GM23338 (cell line): ENCODE measurements around the gene CEBPB. TPM values are rescaled to one million over a fixed set of nuclear protein-coding genes. Genes with fewer than 3 reads are reported as not detected.

Source experiments
- ATAC-seq: fragments of 200-7000 bp; cut with Tn5 transposase; 3 replicates; pipeline ENCODE4 v1.9.1; 2020
- DNase-seq: peaks from one replicate; pipeline ENCODE4 v3.0.0-alpha.2; 2015; ENCODE audit warnings: low spot score
- H2AFZ ChIP-seq: fragments of 200-600 bp; sonication (generic); 2 replicates; pipeline ENCODE4 v1.8.0; 2016; ENCODE audit warnings: antibody characterized with exemption, mild to moderate bottlenecking, moderate library complexity
- H3F3A ChIP-seq: fragments of 200-600 bp; sonication (generic); replicated peaks from 2 replicates; pipeline ENCODE4 v1.8.0; 2017; ENCODE audit warnings: antibody characterized with exemption, mixed run types, low read depth
- H3K27ac ChIP-seq: fragments of 200-600 bp; sonication (generic); 2 replicates; pipeline ENCODE4 v1.6.1; 2016; ENCODE audit warnings: low read depth
- H3K27me3 ChIP-seq: fragments of 200-600 bp; sonication (generic); 2 replicates; pipeline ENCODE4 v1.8.0; 2016; ENCODE audit warnings: mild to moderate bottlenecking, mixed run types, moderate library complexity; ENCODE audit not compliant: insufficient read depth
- H3K36me3 ChIP-seq: fragments of 200-600 bp; sonication (generic); 2 replicates; pipeline ENCODE4 v1.8.0; 2016; ENCODE audit warnings: mild to moderate bottlenecking; ENCODE audit not compliant: insufficient read depth
- H3K4me1 ChIP-seq: fragments of 200-600 bp; sonication (generic); 2 replicates; pipeline ENCODE4 v1.8.0; 2016; ENCODE audit warnings: mild to moderate bottlenecking, moderate library complexity; ENCODE audit not compliant: insufficient read depth
- H3K4me2 ChIP-seq: fragments of 200-600 bp; sonication (generic); 2 replicates; pipeline ENCODE4 v1.7.1; 2017; ENCODE audit warnings: mixed run types
- H3K4me3 ChIP-seq: fragments of 200-600 bp; sonication (generic); 2 replicates; pipeline ENCODE4 v1.6.1; 2016; ENCODE audit warnings: mixed run types
- H3K79me2 ChIP-seq: fragments of 200-600 bp; sonication (generic); replicated peaks from 2 replicates; pipeline ENCODE4 v1.8.0; 2017; ENCODE audit warnings: mild to moderate bottlenecking; ENCODE audit not compliant: insufficient read depth
- H3K9me2 ChIP-seq: fragments of 200-600 bp; sonication (generic); 2 replicates; pipeline ENCODE4 v1.8.0; 2017; ENCODE audit not compliant: insufficient read depth
- H4K20me1 ChIP-seq: fragments of 200-600 bp; sonication (generic); replicated peaks from 2 replicates; pipeline ENCODE4 v1.8.0; 2017; ENCODE audit warnings: mild to moderate bottlenecking; ENCODE audit not compliant: insufficient read depth
- H3K27ac Mint-ChIP-seq: 2 replicates; pipeline ENCODE4 v1.8.0; 2020; ENCODE audit warnings: inconsistent platforms, mild to moderate bottlenecking, moderate library complexity, mixed read lengths
- H3K27me3 Mint-ChIP-seq: 3 replicates; pipeline ENCODE4 v1.8.0; 2022; ENCODE audit warnings: low read depth, mild to moderate bottlenecking, moderate library complexity, mixed read lengths, inconsistent platforms; ENCODE audit not compliant: insufficient read depth, poor library complexity
- H3K36me3 Mint-ChIP-seq: 3 replicates; pipeline ENCODE4 v1.8.0; 2021; ENCODE audit warnings: low read depth, mild to moderate bottlenecking, inconsistent platforms, moderate library complexity, mixed read lengths
- H3K4me1 Mint-ChIP-seq: 3 replicates; pipeline ENCODE4 v1.8.0; 2020; ENCODE audit warnings: mild to moderate bottlenecking, inconsistent platforms, mixed read lengths
- H3K4me3 Mint-ChIP-seq: 3 replicates; pipeline ENCODE4 v1.8.0; 2021; ENCODE audit warnings: moderate library complexity, mild to moderate bottlenecking, inconsistent platforms, mixed read lengths
- H3K9me3 Mint-ChIP-seq: 3 replicates; pipeline ENCODE4 v1.8.0; 2020; ENCODE audit warnings: moderate library complexity, mild to moderate bottlenecking, inconsistent platforms, mixed read lengths
- CREB1 ChIP-seq: fragments of 250-450 bp; sonication (Bioruptor Pico); IDR thresholded peaks from 2 replicates; pipeline ENCODE4 v1.5.0; 2020; ENCODE audit warnings: low read depth, mild to moderate bottlenecking, moderate library complexity
- EZH2 ChIP-seq: fragments of 200-600 bp; sonication (generic); IDR thresholded peaks from one replicate; pipeline ENCODE4 v1.8.0; 2017; ENCODE audit warnings: antibody characterized with exemption, mild to moderate bottlenecking, low read depth; ENCODE audit not compliant: unreplicated experiment
- NANOG ChIP-seq: IDR thresholded peaks from 2 replicates; pipeline ENCODE4 v1.6.1; 2016; ENCODE audit warnings: antibody characterized with exemption, borderline replicate concordance
- STAT1 ChIP-seq: IDR thresholded peaks from one replicate; pipeline ENCODE4 v1.6.1; 2016; ENCODE audit warnings: antibody characterized with exemption; ENCODE audit not compliant: unreplicated experiment
- ZNF114 ChIP-seq: fragments of 250-450 bp; sonication (Bioruptor Pico); IDR thresholded peaks from 2 replicates; pipeline ENCODE4 v1.5.0; 2020; ENCODE audit warnings: mild to moderate bottlenecking, moderate library complexity
- polyA plus RNA-seq: library from polyadenylated mRNA; unstranded; fragments of >200 nt; fragmentation: Nextera tagmentation; extraction: Ambion mirVana; gene quantifications from 2 replicates; pipeline ENCODE4 v1.2.1, GENCODE V29; 2016
- total RNA-seq: library from RNA; depleted of rRNA; stranded (reverse); fragments of >200 nt; shearing (Covaris generic); gene quantifications from 2 replicates; pipeline ENCODE4 v1.2.3, GENCODE V29; 2014
- TF ChIP-seq, protein P1 (sequence below): IDR thresholded peaks from 2 replicates; pipeline ENCODE4 v1.6.1; 2016; ENCODE audit warnings: antibody characterized with exemption
- TF ChIP-seq, protein P2 (sequence below): IDR thresholded peaks from one replicate; pipeline ENCODE4 v1.6.1; 2018; ENCODE audit warnings: antibody characterized with exemption; ENCODE audit not compliant: unreplicated experiment
- TF ChIP-seq, protein P3 (sequence below), 2 experiments: fragments of 200-600 bp in 1 of 2; sonication (generic) in 1 of 2; conservative IDR thresholded peaks; 2 replicates each; pipeline versions ENCODE4 v1.5.1 to v1.6.1; 2016 to 2017; ENCODE audit warnings: antibody characterized with exemption in 2 of 2, low read depth in 2 of 2, mild to moderate bottlenecking in 2 of 2, moderate library complexity in 1 of 2

Gene CEBPB
- total and polyA plus RNA-seq, 2 experiments from 2014 or later = 20.6 to 25.4 TPM

- DNase-seq (no peak), ATAC-seq (peak; percentile 55)
- H2AFZ ChIP-seq = no peak overlapping the region
- Mint-ChIP-seq H3K27ac (no peak overlapping the region), H3K4me1 (peaks cover 13% of the 10 kb centered on the region), H3K36me3 (no peaks in the 10 kb centered on the region), H3K9me3 (no peaks in the 10 kb centered on the region), H3K27me3 (peaks cover 10% of the 10 kb centered on the region), H3K4me3 (no peak overlapping the region)
- H4K20me1 ChIP-seq = no peaks in the 10 kb centered on the region
- H3K27me3 ChIP-seq = no peaks in the 10 kb centered on the region
- no peak overlapping the region for H3K4me3 ChIP-seq
- no peaks in the 10 kb centered on the region for H3K36me3 ChIP-seq
- no peak overlapping the region for H3K4me2 ChIP-seq
- H3K9me2 ChIP-seq = no peaks in the 10 kb centered on the region
- no peaks in the 10 kb centered on the region for H3K79me2 ChIP-seq
- TF ChIP-seq, protein P1, sequence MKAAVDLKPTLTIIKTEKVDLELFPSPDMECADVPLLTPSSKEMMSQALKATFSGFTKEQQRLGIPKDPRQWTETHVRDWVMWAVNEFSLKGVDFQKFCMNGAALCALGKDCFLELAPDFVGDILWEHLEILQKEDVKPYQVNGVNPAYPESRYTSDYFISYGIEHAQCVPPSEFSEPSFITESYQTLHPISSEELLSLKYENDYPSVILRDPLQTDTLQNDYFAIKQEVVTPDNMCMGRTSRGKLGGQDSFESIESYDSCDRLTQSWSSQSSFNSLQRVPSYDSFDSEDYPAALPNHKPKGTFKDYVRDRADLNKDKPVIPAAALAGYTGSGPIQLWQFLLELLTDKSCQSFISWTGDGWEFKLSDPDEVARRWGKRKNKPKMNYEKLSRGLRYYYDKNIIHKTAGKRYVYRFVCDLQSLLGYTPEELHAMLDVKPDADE = no peak
- TF ChIP-seq ZNF114 (no peak), CREB1 (CRISPR knock-in tag) (no peak), NANOG (no peak)
- TF ChIP-seq, protein P2, sequence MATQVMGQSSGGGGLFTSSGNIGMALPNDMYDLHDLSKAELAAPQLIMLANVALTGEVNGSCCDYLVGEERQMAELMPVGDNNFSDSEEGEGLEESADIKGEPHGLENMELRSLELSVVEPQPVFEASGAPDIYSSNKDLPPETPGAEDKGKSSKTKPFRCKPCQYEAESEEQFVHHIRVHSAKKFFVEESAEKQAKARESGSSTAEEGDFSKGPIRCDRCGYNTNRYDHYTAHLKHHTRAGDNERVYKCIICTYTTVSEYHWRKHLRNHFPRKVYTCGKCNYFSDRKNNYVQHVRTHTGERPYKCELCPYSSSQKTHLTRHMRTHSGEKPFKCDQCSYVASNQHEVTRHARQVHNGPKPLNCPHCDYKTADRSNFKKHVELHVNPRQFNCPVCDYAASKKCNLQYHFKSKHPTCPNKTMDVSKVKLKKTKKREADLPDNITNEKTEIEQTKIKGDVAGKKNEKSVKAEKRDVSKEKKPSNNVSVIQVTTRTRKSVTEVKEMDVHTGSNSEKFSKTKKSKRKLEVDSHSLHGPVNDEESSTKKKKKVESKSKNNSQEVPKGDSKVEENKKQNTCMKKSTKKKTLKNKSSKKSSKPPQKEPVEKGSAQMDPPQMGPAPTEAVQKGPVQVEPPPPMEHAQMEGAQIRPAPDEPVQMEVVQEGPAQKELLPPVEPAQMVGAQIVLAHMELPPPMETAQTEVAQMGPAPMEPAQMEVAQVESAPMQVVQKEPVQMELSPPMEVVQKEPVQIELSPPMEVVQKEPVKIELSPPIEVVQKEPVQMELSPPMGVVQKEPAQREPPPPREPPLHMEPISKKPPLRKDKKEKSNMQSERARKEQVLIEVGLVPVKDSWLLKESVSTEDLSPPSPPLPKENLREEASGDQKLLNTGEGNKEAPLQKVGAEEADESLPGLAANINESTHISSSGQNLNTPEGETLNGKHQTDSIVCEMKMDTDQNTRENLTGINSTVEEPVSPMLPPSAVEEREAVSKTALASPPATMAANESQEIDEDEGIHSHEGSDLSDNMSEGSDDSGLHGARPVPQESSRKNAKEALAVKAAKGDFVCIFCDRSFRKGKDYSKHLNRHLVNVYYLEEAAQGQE = no peak
- H3K27ac ChIP-seq = no peak overlapping the region
- H3F3A ChIP-seq = no peaks in the 10 kb centered on the region
- no peaks in the 10 kb centered on the region for H3K4me1 ChIP-seq
Observed at GRCh38 chr20:50216543-50217206, 26.0 kb downstream of the CEBPB start.

DNA sequence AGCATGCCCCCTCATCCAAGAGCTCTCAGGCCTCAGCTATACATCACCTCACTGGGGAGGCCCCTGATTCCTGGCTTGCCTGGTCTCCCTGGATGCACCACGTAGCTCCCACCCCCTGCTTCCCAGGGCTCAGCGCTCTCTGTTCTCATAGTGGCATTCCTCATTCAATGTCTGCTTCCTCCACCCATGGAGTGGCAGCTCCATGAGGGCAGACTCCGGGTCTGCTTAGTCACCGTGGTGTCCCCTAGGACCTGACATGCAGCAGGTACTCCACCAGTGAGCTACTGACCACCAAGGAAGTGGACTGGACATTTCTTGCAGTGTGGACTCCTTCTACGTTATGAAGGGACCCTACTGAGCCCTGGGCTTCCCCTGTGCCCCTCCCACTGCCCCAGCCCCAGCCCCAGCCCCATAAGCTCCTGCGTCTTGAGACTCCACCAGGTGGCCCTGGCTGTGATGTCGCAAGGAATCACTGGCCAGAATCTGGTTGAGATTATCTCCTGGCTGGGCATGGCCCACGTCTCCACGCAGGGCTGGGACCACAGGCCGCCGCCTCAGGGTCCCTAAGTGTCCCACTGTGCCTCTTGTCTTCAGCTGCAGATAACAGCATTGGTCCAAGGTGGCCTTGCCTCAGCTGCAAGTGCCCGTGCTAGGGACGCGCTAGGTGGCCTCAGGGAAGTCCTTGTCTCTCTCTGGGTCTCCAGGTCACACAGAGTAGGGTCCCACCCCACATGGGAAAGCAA is 26.7 kb downstream of the CEBPB start:
- no peaks in the 10 kb centered on the region for H3K9me3 Mint-ChIP-seq
- no peaks in the 10 kb centered on the region for H4K20me1 ChIP-seq
- no peaks in the 10 kb centered on the region for H3K79me2 ChIP-seq
- no peaks in the 10 kb centered on the region for H3K4me1 ChIP-seq
- no peaks in the 10 kb centered on the region for H3K36me3 Mint-ChIP-seq
- peaks cover 10% of the 10 kb centered on the region for H3K27me3 Mint-ChIP-seq
- H3K4me1 Mint-ChIP-seq = peaks cover 13% of the 10 kb centered on the region
- H2AFZ ChIP-seq = no peak overlapping the region
- DNase-seq (no peak), ATAC-seq (no peak)
- H3K27ac ChIP-seq = no peak overlapping the region
- H3F3A ChIP-seq = no peaks in the 10 kb centered on the region
- H3K4me3 Mint-ChIP-seq = no peak overlapping the region
- H3K36me3 ChIP-seq = no peaks in the 10 kb centered on the region
- no peak overlapping the region for H3K27ac Mint-ChIP-seq
- no peaks in the 10 kb centered on the region for H3K27me3 ChIP-seq
- no peak overlapping the region for H3K4me2 ChIP-seq
- no peaks in the 10 kb centered on the region for H3K9me2 ChIP-seq
- no peak overlapping the region for H3K4me3 ChIP-seq
- TF ChIP-seq EZH2 (no peak), STAT1 (no peak)
- TF ChIP-seq, protein P2 = no peak
- TF ChIP-seq, protein P1 = no peak
- TF ChIP-seq, protein P3, sequence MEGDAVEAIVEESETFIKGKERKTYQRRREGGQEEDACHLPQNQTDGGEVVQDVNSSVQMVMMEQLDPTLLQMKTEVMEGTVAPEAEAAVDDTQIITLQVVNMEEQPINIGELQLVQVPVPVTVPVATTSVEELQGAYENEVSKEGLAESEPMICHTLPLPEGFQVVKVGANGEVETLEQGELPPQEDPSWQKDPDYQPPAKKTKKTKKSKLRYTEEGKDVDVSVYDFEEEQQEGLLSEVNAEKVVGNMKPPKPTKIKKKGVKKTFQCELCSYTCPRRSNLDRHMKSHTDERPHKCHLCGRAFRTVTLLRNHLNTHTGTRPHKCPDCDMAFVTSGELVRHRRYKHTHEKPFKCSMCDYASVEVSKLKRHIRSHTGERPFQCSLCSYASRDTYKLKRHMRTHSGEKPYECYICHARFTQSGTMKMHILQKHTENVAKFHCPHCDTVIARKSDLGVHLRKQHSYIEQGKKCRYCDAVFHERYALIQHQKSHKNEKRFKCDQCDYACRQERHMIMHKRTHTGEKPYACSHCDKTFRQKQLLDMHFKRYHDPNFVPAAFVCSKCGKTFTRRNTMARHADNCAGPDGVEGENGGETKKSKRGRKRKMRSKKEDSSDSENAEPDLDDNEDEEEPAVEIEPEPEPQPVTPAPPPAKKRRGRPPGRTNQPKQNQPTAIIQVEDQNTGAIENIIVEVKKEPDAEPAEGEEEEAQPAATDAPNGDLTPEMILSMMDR (conservative IDR thresholded peaks at IDR 0.05; ENCODE audit: low read depth in 2 of 2) = no peak
